ENCODE measurements around the gene PRIM1.
A peak's percentile ranks its signal among the peaks of the same experiment; 100 is the strongest.

The PRIM1 gene

GRCh38 chr12:56687223-56688128 is 64.6 kb downstream of the PRIM1 start:
- H2BK12ac ChIP-seq (ENCODE audit: low read length): no peak overlapping the region

DNA sequence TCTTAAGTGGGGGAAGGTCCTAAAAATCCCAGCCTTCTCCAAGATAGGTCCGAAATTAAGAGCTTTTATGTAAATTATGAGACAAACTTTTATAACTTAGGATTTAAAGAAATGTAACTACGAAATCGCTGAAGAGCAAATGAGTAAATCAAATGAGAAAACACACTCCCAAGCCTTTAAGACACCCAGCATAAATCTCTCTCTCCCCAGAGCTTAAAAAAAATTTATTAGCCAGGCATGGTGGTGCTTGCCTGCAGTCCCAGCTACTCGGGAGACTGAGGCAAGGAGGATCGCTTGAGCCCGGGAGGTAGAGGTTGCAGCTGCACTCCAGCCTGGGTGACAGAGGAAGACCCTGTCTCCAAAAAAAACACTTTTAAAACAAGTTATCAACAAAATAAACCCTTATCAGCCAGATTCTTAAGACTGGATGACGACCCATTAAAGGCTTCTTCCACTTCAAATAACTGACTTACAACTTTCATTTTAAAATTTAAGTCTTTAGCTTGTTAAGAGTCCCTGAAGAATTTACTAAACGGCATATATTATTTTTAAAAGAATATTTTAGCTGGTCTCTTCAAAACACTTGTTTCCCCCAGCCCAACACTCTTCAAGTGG is 67.3 kb downstream of the PRIM1 start:
- H3K4me3 ChIP-seq (ENCODE audit: low read depth, low read length): no peak overlapping the region
- H4K8ac ChIP-seq (ENCODE audit: low read depth, low read length): no peak overlapping the region
- no peak overlapping the region for H3K23ac ChIP-seq (ENCODE audit: low read length)
- no peak overlapping the region for H2AK5ac ChIP-seq (ENCODE audit: low read length)
- no peaks in the 10 kb centered on the region for H3K9me3 ChIP-seq (ENCODE audit: insufficient read depth, low read depth, low read length)
- H3K4ac ChIP-seq (ENCODE audit: low read depth, low read length): peak overlapping the region; percentile 95
- H2AFZ ChIP-seq (ENCODE audit: insufficient read depth, low read length, poor library complexity): no peak overlapping the region
- no peak overlapping the region for H4K91ac ChIP-seq (ENCODE audit: low read depth, low read length)
- H3K18ac ChIP-seq (ENCODE audit: low read length): no peak overlapping the region
- H3K36me3 ChIP-seq (ENCODE audit: control insufficient read depth in 1 of 2, insufficient read depth in 2 of 2, low read length in 2 of 2): peaks cover 15 to 21% of the 10 kb centered on the region in 2 experiments
- DNase-seq: peak in 1 of 2 donors; percentile 7
- H3K79me1 ChIP-seq (ENCODE audit: low read length): peaks cover 16% of the 10 kb centered on the region
- no peak overlapping the region for H4K12ac ChIP-seq (ENCODE audit: low read depth, low read length)
- peak overlapping the region; percentile 50 for H3K4me2 ChIP-seq (ENCODE audit: low read length)
- no peak overlapping the region for H2BK12ac ChIP-seq (ENCODE audit: low read length)
- H3K9ac ChIP-seq (ENCODE audit: low read length): no peak overlapping the region
- H3K27ac ChIP-seq (ENCODE audit: low read depth, low read length): no peak overlapping the region
- no peaks in the 10 kb centered on the region for H3K27me3 ChIP-seq (ENCODE audit: insufficient read depth, low read length)
- no peak overlapping the region for H2BK5ac ChIP-seq (ENCODE audit: low read depth, low read length, poor library complexity)
- no CpG with 5 or more reads among the region's 8 CpGs for whole genome bisulfite sequencing (ENCODE audit: extremely low coverage, insufficient coverage, insufficient read length)
- H2BK120ac ChIP-seq (ENCODE audit: insufficient read depth, low read length, poor library complexity): no peak overlapping the region
- peaks cover 50% of the 10 kb centered on the region for H3K79me2 ChIP-seq (ENCODE audit: control insufficient read depth, insufficient read depth, low read length, poor library complexity)
- peaks cover 0 to 2% of the 10 kb centered on the region in 2 experiments for H3K4me1 ChIP-seq (ENCODE audit: control insufficient read depth in 1 of 2, insufficient read depth in 2 of 2, low read length in 2 of 2)
- H3K14ac ChIP-seq (ENCODE audit: low read length): no peak overlapping the region

More at GRCh38 chr12:56687223-56688128, 64.6 kb downstream of the PRIM1 start:
- Histone ChIP-seq H3K4me1 (ENCODE audit: control insufficient read depth in 1 of 2, insufficient read depth in 2 of 2, low read length in 2 of 2) (peaks cover 0 to 2% of the 10 kb centered on the region in 2 experiments), H3K36me3 (ENCODE audit: control insufficient read depth in 1 of 2, insufficient read depth in 2 of 2, low read length in 2 of 2) (peaks cover 2% of the 10 kb centered on the region in 2 experiments), H3K23ac (ENCODE audit: low read length) (no peak overlapping the region), H3K4ac (ENCODE audit: low read depth, low read length) (peak overlapping the region; percentile 91), H3K14ac (ENCODE audit: low read length) (peak overlapping the region; percentile 95), H4K12ac (ENCODE audit: low read depth, low read length) (peak overlapping the region; percentile 45), H3K9me3 (ENCODE audit: insufficient read depth, low read depth, low read length) (no peaks in the 10 kb centered on the region), H3K18ac (ENCODE audit: low read length) (peak overlapping the region; percentile 87), H3K4me2 (ENCODE audit: low read length) (peak overlapping the region; percentile 84), H4K91ac (ENCODE audit: low read depth, low read length) (peak overlapping the region; percentile 90), H4K8ac (ENCODE audit: low read depth, low read length) (peak overlapping the region; percentile 72), H2BK5ac (ENCODE audit: low read depth, low read length, poor library complexity) (peak overlapping the region; percentile 87), H3K9ac (ENCODE audit: low read length) (peak overlapping the region; percentile 97), H3K79me2 (ENCODE audit: control insufficient read depth, insufficient read depth, low read length, poor library complexity) (peaks cover 28% of the 10 kb centered on the region), H2AFZ (ENCODE audit: insufficient read depth, low read length, poor library complexity) (peak overlapping the region; percentile 64), H3K27ac (ENCODE audit: low read depth, low read length) (peak overlapping the region; percentile 98), H2BK120ac (ENCODE audit: insufficient read depth, low read length, poor library complexity) (peak overlapping the region; percentile 77), H3K27me3 (ENCODE audit: insufficient read depth, low read length) (no peaks in the 10 kb centered on the region), H3K79me1 (ENCODE audit: low read length) (peaks cover 16% of the 10 kb centered on the region), H2AK5ac (ENCODE audit: low read length) (peak overlapping the region; percentile 73), H3K4me3 (ENCODE audit: low read depth, low read length) (peak overlapping the region; percentile 82)
- peak; percentile 27 to 57 for DNase-seq
- no CpG with 5 or more reads among the region's 62 CpGs for whole genome bisulfite sequencing (ENCODE audit: extremely low coverage, insufficient coverage, insufficient read length)

- no peak overlapping the region for H3K18ac ChIP-seq (ENCODE audit: low read length)
- H3K23ac ChIP-seq (ENCODE audit: low read length): no peak overlapping the region
- no peaks in the 10 kb centered on the region for H3K9me3 ChIP-seq (ENCODE audit: insufficient read depth, low read depth, low read length)
- no peak overlapping the region for H3K4me3 ChIP-seq (ENCODE audit: low read depth, low read length)
- DNase-seq: no peak
- no peak overlapping the region for H2BK12ac ChIP-seq (ENCODE audit: low read length)
- no peak overlapping the region for H2BK5ac ChIP-seq (ENCODE audit: low read depth, low read length, poor library complexity)
- H4K91ac ChIP-seq (ENCODE audit: low read depth, low read length): no peak overlapping the region
- peaks cover 2% of the 10 kb centered on the region for H3K79me1 ChIP-seq (ENCODE audit: low read length)
- H3K4me1 ChIP-seq (ENCODE audit: control insufficient read depth in 1 of 2, insufficient read depth in 2 of 2, low read length in 2 of 2): peaks cover 0 to 4% of the 10 kb centered on the region in 2 experiments
- peak overlapping the region; percentile 75 for H3K4ac ChIP-seq (ENCODE audit: low read depth, low read length)
- H3K36me3 ChIP-seq (ENCODE audit: control insufficient read depth in 1 of 2, insufficient read depth in 2 of 2, low read length in 2 of 2): peaks cover 20 to 26% of the 10 kb centered on the region in 2 experiments
- H3K27me3 ChIP-seq (ENCODE audit: insufficient read depth, low read length): no peaks in the 10 kb centered on the region
- H3K27ac ChIP-seq (ENCODE audit: low read depth, low read length): no peak overlapping the region
- H2BK120ac ChIP-seq (ENCODE audit: insufficient read depth, low read length, poor library complexity): no peak overlapping the region
- H3K9ac ChIP-seq (ENCODE audit: low read length): no peak overlapping the region
- WGBS (ENCODE audit: extremely low coverage, insufficient coverage, insufficient read length): no CpG with 5 or more reads among the region's 6 CpGs
- H2AK5ac ChIP-seq (ENCODE audit: low read length): no peak overlapping the region
- H2AFZ ChIP-seq (ENCODE audit: insufficient read depth, low read length, poor library complexity): no peak overlapping the region
- H3K4me2 ChIP-seq (ENCODE audit: low read length): no peak overlapping the region
- no peak overlapping the region for H4K8ac ChIP-seq (ENCODE audit: low read depth, low read length)
- no peak overlapping the region for H3K14ac ChIP-seq (ENCODE audit: low read length)
- peaks cover 51% of the 10 kb centered on the region for H3K79me2 ChIP-seq (ENCODE audit: control insufficient read depth, insufficient read depth, low read length, poor library complexity)
- no peak overlapping the region for H4K12ac ChIP-seq (ENCODE audit: low read depth, low read length)
Measured at GRCh38 chr12:56682323-56682722, 69.8 kb downstream of the PRIM1 start.
